DND-41 (cell line): ENCODE measurements around the gene PI4KA.

ENCODE experiments used
- EZH2 ChIP-seq: IDR thresholded peaks from 3 replicates; pipeline ENCODE4 v1.6.1; 2012; ENCODE audit warnings: borderline replicate concordance, low read depth, mild to moderate bottlenecking, moderate library complexity, low read length, inconsistent platforms; ENCODE audit not compliant: severe bottlenecking
- TF ChIP-seq, protein P1 (sequence below): IDR thresholded peaks from 2 replicates; pipeline ENCODE4 v1.5.1; 2012; ENCODE audit warnings: borderline replicate concordance, low read length, moderate library complexity, mild to moderate bottlenecking; ENCODE audit not compliant: poor library complexity, severe bottlenecking; ENCODE audit errors: extremely low read depth

DNA sequence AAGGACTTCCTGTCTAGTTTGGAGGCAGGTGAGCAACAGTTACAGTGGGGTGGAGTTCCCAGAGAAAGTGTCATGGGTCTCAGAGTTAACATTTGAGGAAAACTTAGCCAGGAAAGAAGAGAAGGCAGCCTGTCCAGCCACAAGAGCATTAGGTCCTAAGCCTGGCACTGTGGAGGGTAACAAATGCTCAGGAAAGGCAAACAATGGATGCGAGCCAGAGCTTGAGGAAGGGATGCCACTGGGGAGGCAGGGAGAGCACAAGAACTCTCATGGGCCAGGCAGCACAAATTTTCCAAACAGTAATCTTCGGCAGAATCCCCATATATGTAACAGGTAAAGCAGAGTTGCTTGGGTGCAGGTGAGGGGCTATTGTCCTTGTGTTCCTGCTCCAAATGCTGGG, 92.7 kb downstream of the PI4KA start:
- TF ChIP-seq, protein P1, sequence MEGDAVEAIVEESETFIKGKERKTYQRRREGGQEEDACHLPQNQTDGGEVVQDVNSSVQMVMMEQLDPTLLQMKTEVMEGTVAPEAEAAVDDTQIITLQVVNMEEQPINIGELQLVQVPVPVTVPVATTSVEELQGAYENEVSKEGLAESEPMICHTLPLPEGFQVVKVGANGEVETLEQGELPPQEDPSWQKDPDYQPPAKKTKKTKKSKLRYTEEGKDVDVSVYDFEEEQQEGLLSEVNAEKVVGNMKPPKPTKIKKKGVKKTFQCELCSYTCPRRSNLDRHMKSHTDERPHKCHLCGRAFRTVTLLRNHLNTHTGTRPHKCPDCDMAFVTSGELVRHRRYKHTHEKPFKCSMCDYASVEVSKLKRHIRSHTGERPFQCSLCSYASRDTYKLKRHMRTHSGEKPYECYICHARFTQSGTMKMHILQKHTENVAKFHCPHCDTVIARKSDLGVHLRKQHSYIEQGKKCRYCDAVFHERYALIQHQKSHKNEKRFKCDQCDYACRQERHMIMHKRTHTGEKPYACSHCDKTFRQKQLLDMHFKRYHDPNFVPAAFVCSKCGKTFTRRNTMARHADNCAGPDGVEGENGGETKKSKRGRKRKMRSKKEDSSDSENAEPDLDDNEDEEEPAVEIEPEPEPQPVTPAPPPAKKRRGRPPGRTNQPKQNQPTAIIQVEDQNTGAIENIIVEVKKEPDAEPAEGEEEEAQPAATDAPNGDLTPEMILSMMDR, result no peak
- TF ChIP-seq EZH2, result no peak
